HCT116 (cell line): ENCODE data around the gene PTTG1IP. TPM values are rescaled to one million over a fixed set of nuclear protein-coding genes. Genes with fewer than 3 reads are reported as not detected.

Experiments
- ATAC-seq: fragments of 200-7000 bp; cut with Tn5 transposase; 2 replicates; pipeline ENCODE4 v1.9.1; 2020; ENCODE audit warnings: mild to moderate bottlenecking, moderate library complexity
- BruUV-seq: library from RNA; stranded (reverse); fragments of 400-500 nt; replicated peaks from 2 replicates; lab custom pipeline; 2021; lab: Mats Ljungman, UMichigan
- CTCF ChIA-PET: fragments of 300-600 bp; sonication (Branson Sonifier 250); formaldehyde crosslinking; loops from one replicate; lab custom pipeline; 2021; ENCODE audit warnings: antibody characterized with exemption; lab: Charles Lee
- POLR2A ChIA-PET: fragments of 300-600, 350-600 bp; sonication (Branson Sonifier 250); formaldehyde crosslinking; loops from one replicate; lab custom pipeline; 2021; ENCODE audit warnings: antibody characterized with exemption; lab: Charles Lee
- RAD21 ChIA-PET, 2 experiments: fragments of 300-600 bp; sonication (Branson Sonifier 250); formaldehyde crosslinking; loops; one replicate each; lab custom pipeline; 2023; ENCODE audit warnings: low total read pairs in 2 of 2; ENCODE audit not compliant: uncharacterized antibody in 2 of 2, unreplicated experiment in 2 of 2, low non-redundant PET in 1 of 2; lab: Charles Lee
- DNase-seq: peaks from one replicate; pipeline ENCODE4 v3.0.0-alpha.2; 2010; ENCODE audit warnings: low read depth, low spot score
- H2AFZ ChIP-seq: fragments of 200-600 bp; shearing (Covaris generic), sonication (generic); 2 replicates; pipeline ENCODE4 v1.6.1; 2017; ENCODE audit warnings: low read depth, mixed run types, mixed read lengths, antibody characterized with exemption, low read length; ENCODE audit not compliant: poor library complexity, severe bottlenecking
- H3K27ac ChIP-seq: 2 replicates; pipeline ENCODE4 v1.5.1; 2012; ENCODE audit warnings: low read depth, low read length
- H3K27me3 ChIP-seq: fragments of 200-600 bp; sonication (generic); 2 replicates; pipeline ENCODE4 v1.6.1; 2016; ENCODE audit warnings: mixed run types, low read length, mixed read lengths; ENCODE audit not compliant: insufficient read depth
- H3K36me3 ChIP-seq, 2 experiments: fragments of 200-500 bp in 1 of 2; fragments of 200-600 bp in 1 of 2; sonication (Bioruptor generic) in 1 of 2; sonication (generic) in 1 of 2; 2 replicates each; pipeline versions ENCODE4 v1.5.1 to v1.6.1; 2014 to 2016; ENCODE audit warnings: low read length in 2 of 2, inconsistent platforms in 1 of 2, mixed read lengths in 1 of 2, mixed run types in 1 of 2; ENCODE audit not compliant: insufficient read depth in 2 of 2, control insufficient read depth in 1 of 2
- H3K4me1 ChIP-seq, 2 experiments: fragments of 200-600 bp in 1 of 2; sonication (generic) in 1 of 2; 2 replicates each; pipeline versions ENCODE4 v1.5.1 to v1.6.1; 2012 to 2017; ENCODE audit warnings: low read length in 2 of 2, inconsistent platforms in 1 of 2, mild to moderate bottlenecking in 1 of 2, mixed read lengths in 1 of 2, mixed run types in 1 of 2, moderate library complexity in 1 of 2; ENCODE audit not compliant: insufficient read depth in 2 of 2, control insufficient read depth in 1 of 2
- H3K4me2 ChIP-seq: fragments of 200-600 bp; sonication (generic); 2 replicates; pipeline ENCODE4 v1.6.1; 2017; ENCODE audit warnings: mixed run types, low read length, mixed read lengths
- H3K4me3 ChIP-seq, 2 experiments: fragments of 200-600 bp in 1 of 2; sonication (generic) in 1 of 2; replicated peaks in 1 of 2; 2 replicates each; pipeline ENCODE4 v1.5.1; 2011 to 2016; ENCODE audit warnings: low read length in 2 of 2, control low read depth in 1 of 2, low read depth in 1 of 2, mild to moderate bottlenecking in 1 of 2, mixed read lengths in 1 of 2, mixed run types in 1 of 2
- H3K79me2 ChIP-seq: fragments of 200-600 bp; sonication (generic); 2 replicates; pipeline ENCODE4 v1.6.1; 2017; ENCODE audit warnings: mild to moderate bottlenecking, mixed run types, low read length, moderate library complexity, mixed read lengths; ENCODE audit not compliant: insufficient read depth
- H3K9ac ChIP-seq: fragments of 200-600 bp; sonication (generic); 2 replicates; pipeline ENCODE4 v1.6.1; 2016; ENCODE audit warnings: low read length, mixed read lengths
- H3K9me2 ChIP-seq: fragments of 200-600 bp; sonication (generic), shearing (Covaris generic); 2 replicates; pipeline ENCODE4 v1.6.1; 2017; ENCODE audit warnings: mixed run types, mild to moderate bottlenecking, moderate library complexity; ENCODE audit not compliant: insufficient read depth
- H3K9me3 ChIP-seq, 2 experiments: fragments of 200-500 bp in 1 of 2; fragments of 200-600 bp in 1 of 2; sonication (Bioruptor generic) in 1 of 2; sonication (generic) in 1 of 2; 2 replicates each; pipeline ENCODE4 v1.6.1; 2014 to 2017; ENCODE audit warnings: low read length in 2 of 2, mixed read lengths in 2 of 2, inconsistent platforms in 1 of 2, low read depth in 1 of 2, mild to moderate bottlenecking in 1 of 2, mixed run types in 1 of 2, moderate library complexity in 1 of 2; ENCODE audit not compliant: control insufficient read depth in 1 of 2, insufficient read depth in 1 of 2
- H4K20me1 ChIP-seq: fragments of 200-600 bp; sonication (generic), shearing (Covaris generic); 2 replicates; pipeline ENCODE4 v1.6.1; 2017; ENCODE audit warnings: mixed run types, mild to moderate bottlenecking, moderate library complexity; ENCODE audit not compliant: insufficient read depth
- CBX3 ChIP-seq: IDR thresholded peaks from 2 replicates; pipeline ENCODE4 v1.6.1; 2012; ENCODE audit warnings: low read depth
- CTCF ChIP-seq, 3 experiments: fragments of 200-600 bp in 1 of 3; sonication (generic) in 1 of 3; IDR thresholded peaks in 2 of 3; conservative IDR thresholded peaks in 1 of 3; 2 replicates each; pipeline ENCODE4 v1.5.1; 2012 to 2017; ENCODE audit warnings: low read depth in 2 of 3, low read length in 2 of 3, antibody characterized with exemption in 1 of 3, borderline replicate concordance in 1 of 3, control low read depth in 1 of 3, mild to moderate bottlenecking in 1 of 3, mixed read lengths in 1 of 3, mixed run types in 1 of 3, moderate library complexity in 1 of 3; ENCODE audit not compliant: insufficient read depth in 1 of 3
- ELF1 ChIP-seq: IDR thresholded peaks from 2 replicates; pipeline ENCODE4 v1.6.1; 2012; ENCODE audit warnings: low read depth, borderline replicate concordance
- EZH2 ChIP-seq: fragments of 200-600 bp; sonication (generic); IDR thresholded peaks from 2 replicates; pipeline ENCODE4 v1.6.1; 2017; ENCODE audit warnings: antibody characterized with exemption, mixed run types
- EZH2phosphoT487 ChIP-seq: fragments of 200-600 bp; IDR thresholded peaks from 2 replicates; pipeline ENCODE4 v1.6.1; 2018; ENCODE audit warnings: antibody characterized with exemption, borderline replicate concordance
- FOSL1 ChIP-seq: IDR thresholded peaks from 2 replicates; pipeline ENCODE4 v1.6.1; 2012; ENCODE audit warnings: low read depth
- MAX ChIP-seq: IDR thresholded peaks from 2 replicates; pipeline ENCODE4 v1.6.1; 2012
- POLR2A ChIP-seq: IDR thresholded peaks from 2 replicates; pipeline ENCODE4 v1.7.0; 2011; ENCODE audit warnings: borderline replicate concordance; ENCODE audit not compliant: insufficient read depth, insufficient read length; ENCODE audit errors: extremely low read depth
- POLR2AphosphoS5 ChIP-seq: IDR thresholded peaks from 2 replicates; pipeline ENCODE4 v1.6.1; 2011; ENCODE audit warnings: mild to moderate bottlenecking, low read depth, low read length, moderate library complexity
- RAD21 ChIP-seq: IDR thresholded peaks from 2 replicates; pipeline ENCODE4 v1.6.1; 2012; ENCODE audit warnings: low read depth, mild to moderate bottlenecking
- REST ChIP-seq: IDR thresholded peaks from 2 replicates; pipeline ENCODE4 v1.6.1; 2012; ENCODE audit warnings: low read depth
- SP1 ChIP-seq: IDR thresholded peaks from 2 replicates; pipeline ENCODE4 v1.6.1; 2012; ENCODE audit warnings: low read depth
- YY1 ChIP-seq: IDR thresholded peaks from 2 replicates; pipeline ENCODE4 v1.6.1; 2011; ENCODE audit warnings: low read length, low read depth, moderate library complexity, mild to moderate bottlenecking; ENCODE audit not compliant: insufficient replicate concordance; ENCODE audit errors: extremely low read depth
- ZBTB33 ChIP-seq: IDR thresholded peaks from 2 replicates; pipeline ENCODE4 v1.6.1; 2011; ENCODE audit warnings: mild to moderate bottlenecking, low read length, moderate library complexity; ENCODE audit not compliant: insufficient replicate concordance; ENCODE audit errors: extremely low read depth
- intact Hi-C: fragments of 100-400 bp; cut with micrococcal nuclease; formaldehyde crosslinking; loops from 2 replicates; pipeline ENCODE4 v1.10.0; 2022
- total RNA-seq: library from RNA; stranded (reverse); gene quantifications from one replicate; pipeline ENCODE4 v1.2.1, GENCODE V29; 2021; ENCODE audit not compliant: unreplicated experiment

Gene PTTG1IP
- total RNA-seq, 1 experiment from 2014 or later = 83.4 TPM

- Histone ChIP-seq H3K27me3 (no peaks in the 10 kb centered on the region), H4K20me1 (no peaks in the 10 kb centered on the region), H3K4me2 (0 out of 2 replicates have a peak overlapping the region, but pooled peaks have one; percentile 7)
- intact Hi-C loops = no loop called here
- ATAC-seq = no peak
- TF ChIP-seq REST (no peak), MAX (no peak), POLR2AphosphoS5 (no peak), RAD21 (no peak)
- TF ChIP-seq, all 23 proteins: peak for 0
- Histone ChIP-seq H3K36me3 (no peaks in the 10 kb centered on the region), H3K9me3 (no peaks in the 10 kb centered on the region), H3K4me1 (peaks cover 2 to 10% of the 10 kb centered on the region in 2 experiments; a peak in 1 of 4 replicates), H3K9me2 (no peaks in the 10 kb centered on the region), H3K79me2 (no peaks in the 10 kb centered on the region), H3K4me3 (no peak overlapping the region), H2AFZ (no peak overlapping the region), H3K27ac (no peak overlapping the region), H3K9ac (no peak overlapping the region)
- ChIA-PET RAD21 (no interaction called here), POLR2A (no interaction called here), CTCF (no interaction called here)
- DNase-seq = no peak
- no TSS peak for BruUV-seq
Observed at GRCh38 chr21:44836349-44836665, 37.2 kb downstream of the PTTG1IP start.

- H3K4me1 ChIP-seq = peaks cover 2 to 10% of the 10 kb centered on the region in 2 experiments; a peak in 1 of 4 replicates
- H4K20me1 ChIP-seq = no peaks in the 10 kb centered on the region
- no peaks in the 10 kb centered on the region for H3K79me2 ChIP-seq
- no peaks in the 10 kb centered on the region for H3K36me3 ChIP-seq
- no peak for DNase-seq
- CTCF ChIA-PET = no interaction called here
- RAD21 ChIA-PET = no interaction called here
- H3K4me3 ChIP-seq = no peak overlapping the region
- no peaks in the 10 kb centered on the region for H3K27me3 ChIP-seq
- H3K9ac ChIP-seq = no peak overlapping the region
- POLR2A ChIA-PET = no interaction called here
- BruUV-seq = no TSS peak
- no peak overlapping the region for H3K27ac ChIP-seq
- intact Hi-C loops = no loop called here
- H3K9me2 ChIP-seq = no peaks in the 10 kb centered on the region
- no peak overlapping the region for H2AFZ ChIP-seq
- H3K9me3 ChIP-seq = no peaks in the 10 kb centered on the region
- no peak overlapping the region for H3K4me2 ChIP-seq
- no peak for ATAC-seq
- TF ChIP-seq YY1 (no peak), EZH2phosphoT487 (no peak), FOSL1 (no peak), POLR2A (no peak), ELF1 (no peak), CBX3 (no peak), CTCF (IDR thresholded peaks at IDR 0.05 in 2 of 3, conservative IDR thresholded peaks at IDR 0.05 in 1 of 3; ENCODE audit: borderline replicate concordance in 1 of 3, insufficient read depth in 1 of 3, low read depth in 2 of 3, low read length in 2 of 3) (no peak), EZH2 (no peak), ZBTB33 (no peak), SP1 (no peak)
Observed at GRCh38 chr21:44835647-44835973, 37.9 kb downstream of the PTTG1IP start.
